ENCODE measurements around the gene CADM2.
"Not testable (repeated sequence)": the region's sequence is repeated elsewhere in the genome, so short reads cannot be mapped to it uniquely, and the experiment has no call there.

CADM2 gene

GRCh38 chr3:85081191-85081906 lies 122.6 kb downstream of the CADM2 start:
- DNase-seq, result no peak

GRCh38 chr3:85090495-85090894 lies 131.7 kb downstream of the CADM2 start:
- no peak for DNase-seq

GRCh38 chr3:85100316-85100715 lies 141.5 kb downstream of the CADM2 start:
- no peak for DNase-seq

GRCh38 chr3:85102781-85103180 lies 144.0 kb downstream of the CADM2 start:
- no peak for DNase-seq

GRCh38 chr3:85110393-85110792 lies 151.6 kb downstream of the CADM2 start:
- DNase-seq, result no peak

GRCh38 chr3:85120879-85121278 lies 162.1 kb downstream of the CADM2 start:
- DNase-seq, result no peak

- not testable (repeated sequence) for DNase-seq
Measured at GRCh38 chr3:85132864-85133263, 174.1 kb downstream of the CADM2 start.

GRCh38 chr3:85133691-85134420 lies 175.1 kb downstream of the CADM2 start:
- DNase-seq, result not testable (repeated sequence)

GRCh38 chr3:85142626-85143025 lies 183.8 kb downstream of the CADM2 start:
- DNase-seq, result no peak

GRCh38 chr3:85148036-85148435 lies 189.2 kb downstream of the CADM2 start:
- no peak for DNase-seq

- no peak for DNase-seq
Measured at GRCh38 chr3:85151555-85151954, 192.8 kb downstream of the CADM2 start.

GRCh38 chr3:85153279-85153678 lies 194.5 kb downstream of the CADM2 start:
- not testable (repeated sequence) for DNase-seq

GRCh38 chr3:85159376-85159775 lies 200.6 kb downstream of the CADM2 start:
- no peak for DNase-seq

GRCh38 chr3:85161544-85161943 lies 202.8 kb downstream of the CADM2 start:
- no peak for DNase-seq

GRCh38 chr3:85162905-85163304 lies 204.1 kb downstream of the CADM2 start:
- DNase-seq, result no peak

- DNase-seq, result no peak
Measured at GRCh38 chr3:85164436-85164835, 205.6 kb downstream of the CADM2 start.

- no peak for DNase-seq
Measured at GRCh38 chr3:85167576-85167975, 208.8 kb downstream of the CADM2 start.

GRCh38 chr3:85170646-85171045 lies 211.9 kb downstream of the CADM2 start:
- no peak for DNase-seq

GRCh38 chr3:85171976-85172375 lies 213.2 kb downstream of the CADM2 start:
- no peak for DNase-seq

GRCh38 chr3:85176799-85177198 lies 218.0 kb downstream of the CADM2 start:
- DNase-seq, result no peak

GRCh38 chr3:85182975-85183752 lies 224.4 kb downstream of the CADM2 start:
- no peak for DNase-seq

- no peak for DNase-seq
Measured at GRCh38 chr3:85185495-85185894, 226.7 kb downstream of the CADM2 start.

- DNase-seq, result no peak
Measured at GRCh38 chr3:85189731-85190130, 230.9 kb downstream of the CADM2 start.

GRCh38 chr3:85193565-85193964 lies 234.8 kb downstream of the CADM2 start:
- DNase-seq, result no peak
